Lung (tissue), 12 donors: ENCODE data around the gene PCLO. TPM values are rescaled to one million over a fixed set of nuclear protein-coding genes. Genes with fewer than 3 reads are reported as not detected.
"Not testable (repeated sequence)": the region's sequence is repeated elsewhere in the genome, so short reads cannot be mapped to it uniquely, and the experiment has no call there.

Experiments
- ATAC-seq: fragments of 200-7000 bp; cut with Tn5 transposase; one replicate; pipeline ENCODE4 v1.9.1; 2020; ENCODE audit warnings: moderate number of reproducible peaks; ENCODE audit not compliant: insufficient read depth, low FRiP score
- DNase-seq, 3 donors: peaks; one replicate each; pipeline ENCODE4 v3.0.0-alpha.2; 2013 to 2017
- H3K27ac ChIP-seq, 2 donors: one replicate each; pipeline ENCODE4 v1.5.1; 2013; ENCODE audit warnings: mild to moderate bottlenecking in 2 of 2, moderate library complexity in 2 of 2, control low read depth in 1 of 2, inconsistent platforms in 1 of 2, low read depth in 1 of 2, low read length in 1 of 2
- H3K27me3 ChIP-seq, 3 donors: one replicate each; pipeline ENCODE4 v1.5.1; 2013; ENCODE audit warnings: low read length in 2 of 3; ENCODE audit not compliant: control insufficient read depth in 3 of 3, insufficient read depth in 3 of 3
- H3K36me3 ChIP-seq, 4 donors: one replicate each; pipeline ENCODE4 v1.5.1; 2013; ENCODE audit warnings: low read length in 4 of 4, mild to moderate bottlenecking in 1 of 4, moderate library complexity in 1 of 4; ENCODE audit not compliant: control insufficient read depth in 4 of 4, insufficient read depth in 4 of 4
- H3K4me1 ChIP-seq, 5 donors: one replicate each; pipeline ENCODE4 v1.5.1; 2013; ENCODE audit warnings: low read length in 5 of 5, mild to moderate bottlenecking in 2 of 5, moderate library complexity in 1 of 5; ENCODE audit not compliant: control insufficient read depth in 5 of 5, insufficient read depth in 5 of 5
- H3K4me3 ChIP-seq: one replicate; pipeline ENCODE4 v1.5.1; 2013; ENCODE audit warnings: mild to moderate bottlenecking, control low read depth, moderate library complexity
- H3K9ac ChIP-seq, 2 donors: one replicate each; pipeline ENCODE4 v1.5.1; 2013; ENCODE audit warnings: low read length in 2 of 2, control low read depth in 1 of 2; ENCODE audit not compliant: insufficient read depth in 1 of 2
- H3K9me3 ChIP-seq, 4 donors: one replicate each; pipeline ENCODE4 v1.5.1; 2013; ENCODE audit warnings: low read length in 3 of 4, mild to moderate bottlenecking in 1 of 4, moderate library complexity in 1 of 4; ENCODE audit not compliant: control insufficient read depth in 4 of 4, insufficient read depth in 3 of 4
- WGBS, 2 donors: extraction: QIAGEN DNeasy Blood & Tissue Kit; methylation state at CpG; one replicate each; pipeline ENCODE4 v1.1.7; 2013; 5-methylcytosine and 5-hydroxymethylcytosine counted together
- polyA plus RNA-seq, 2 donors: library from polyadenylated mRNA; stranded (reverse); fragments of 200-250 nt; gene quantifications; one replicate each; pipeline ENCODE4 v1.2.1, GENCODE V29; 2013
- total RNA-seq, 2 donors: library from RNA; depleted of rRNA in 1 of 2; stranded (reverse); fragments of >200 nt in 1 of 2; gene quantifications; one replicate each; pipeline ENCODE4 v1.2.1, GENCODE V29; 2014 to 2021
- TF ChIP-seq, protein P1 (sequence below): IDR thresholded peaks from 2 replicates; pipeline ENCODE4 v1.5.1; 2012; ENCODE audit warnings: mild to moderate bottlenecking; ENCODE audit errors: control extremely low read depth, extremely low read depth
- donor health status: control.
- donor health status: control.
- donor health status: Bipolar disorder and iron deficiency.
- donor health status: healthy.
- donor health status: DM: yes; HTN: yes; CAD: no.

PCLO gene
- total and polyA plus RNA-seq, 4 donors: 1.0 to 8.3 (median 3.7) TPM

DNA sequence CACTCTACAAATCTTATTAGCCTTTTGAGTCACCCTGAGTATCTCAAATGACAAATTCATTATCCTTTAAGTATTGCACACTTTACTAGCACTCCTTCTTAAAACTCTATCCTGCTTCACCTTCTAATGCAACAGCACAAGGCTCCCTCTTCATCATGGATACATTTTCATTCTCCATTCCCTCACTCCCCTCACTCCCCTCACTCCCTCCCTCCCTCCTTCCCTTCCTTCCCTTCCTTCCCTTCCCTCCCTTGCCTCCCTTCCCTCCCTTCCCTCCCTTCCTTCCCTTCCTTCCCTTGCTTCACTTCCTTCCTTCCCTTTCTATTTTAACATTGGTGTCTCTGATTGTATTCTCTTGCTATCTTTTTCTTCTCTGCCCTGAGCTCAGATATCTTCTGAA lies 130.5 kb downstream of the PCLO start:
- Histone ChIP-seq H3K4me3 (no peak overlapping the region), H3K9ac (no peak overlapping the region), H3K36me3 (no peaks in the 10 kb centered on the region), H3K9me3 (no peaks in the 10 kb centered on the region), H3K27ac (no peak overlapping the region), H3K4me1 (no peaks in the 10 kb centered on the region), H3K27me3 (no peaks in the 10 kb centered on the region)
- TF ChIP-seq, protein P1, sequence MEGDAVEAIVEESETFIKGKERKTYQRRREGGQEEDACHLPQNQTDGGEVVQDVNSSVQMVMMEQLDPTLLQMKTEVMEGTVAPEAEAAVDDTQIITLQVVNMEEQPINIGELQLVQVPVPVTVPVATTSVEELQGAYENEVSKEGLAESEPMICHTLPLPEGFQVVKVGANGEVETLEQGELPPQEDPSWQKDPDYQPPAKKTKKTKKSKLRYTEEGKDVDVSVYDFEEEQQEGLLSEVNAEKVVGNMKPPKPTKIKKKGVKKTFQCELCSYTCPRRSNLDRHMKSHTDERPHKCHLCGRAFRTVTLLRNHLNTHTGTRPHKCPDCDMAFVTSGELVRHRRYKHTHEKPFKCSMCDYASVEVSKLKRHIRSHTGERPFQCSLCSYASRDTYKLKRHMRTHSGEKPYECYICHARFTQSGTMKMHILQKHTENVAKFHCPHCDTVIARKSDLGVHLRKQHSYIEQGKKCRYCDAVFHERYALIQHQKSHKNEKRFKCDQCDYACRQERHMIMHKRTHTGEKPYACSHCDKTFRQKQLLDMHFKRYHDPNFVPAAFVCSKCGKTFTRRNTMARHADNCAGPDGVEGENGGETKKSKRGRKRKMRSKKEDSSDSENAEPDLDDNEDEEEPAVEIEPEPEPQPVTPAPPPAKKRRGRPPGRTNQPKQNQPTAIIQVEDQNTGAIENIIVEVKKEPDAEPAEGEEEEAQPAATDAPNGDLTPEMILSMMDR: no peak
- ATAC-seq: no peak
- DNase-seq: no peak

DNA sequence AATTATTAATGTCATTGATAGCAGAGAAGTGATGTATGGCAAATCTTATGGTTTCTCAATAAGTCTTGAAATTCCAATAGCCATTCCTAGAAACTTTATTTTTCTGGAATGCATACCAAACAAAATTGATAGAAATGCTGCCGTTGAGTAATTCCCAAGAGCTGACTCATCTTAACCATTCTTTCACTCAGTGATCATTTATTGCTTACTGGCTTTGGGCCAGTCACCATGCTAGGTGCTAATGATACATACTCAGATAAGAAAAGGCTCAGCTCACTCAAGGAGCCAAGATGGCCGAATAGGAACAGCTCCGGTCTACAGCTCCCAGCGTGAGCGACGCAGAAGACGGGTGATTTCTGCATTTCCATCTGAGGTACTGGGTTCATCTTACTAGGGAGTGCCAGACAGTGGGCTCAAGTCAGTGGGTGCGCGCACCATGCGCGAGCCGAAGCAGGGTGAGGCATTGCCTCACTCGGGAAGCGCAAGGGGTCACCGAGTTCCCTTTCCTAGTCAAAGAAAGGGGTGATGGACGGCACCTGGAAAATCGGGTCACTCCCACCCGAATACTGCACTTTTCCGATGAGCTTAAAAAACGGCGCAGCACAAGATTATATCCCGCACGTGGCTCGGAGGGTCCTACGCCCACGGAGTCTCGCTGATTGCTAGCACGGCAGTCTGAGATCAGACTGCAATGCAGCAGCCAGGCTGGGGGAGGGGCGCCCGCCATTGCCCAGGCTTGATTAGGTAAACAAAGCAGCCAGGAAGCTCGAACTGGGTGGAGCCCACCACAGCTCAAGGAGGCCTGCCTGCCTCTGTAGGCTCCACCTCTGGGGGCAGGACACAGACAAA lies 138.6 kb downstream of the PCLO start:
- 90 to 96% methylated on average over 30 to 31 of the region's 31 CpGs for WGBS, 2 donors
- H3K4me1 ChIP-seq, H3K27ac ChIP-seq, ATAC-seq, H3K27me3 ChIP-seq, DNase-seq, H3K9ac ChIP-seq, H3K36me3 ChIP-seq, H3K4me3 ChIP-seq, H3K9me3 ChIP-seq: not testable (repeated sequence)

DNA sequence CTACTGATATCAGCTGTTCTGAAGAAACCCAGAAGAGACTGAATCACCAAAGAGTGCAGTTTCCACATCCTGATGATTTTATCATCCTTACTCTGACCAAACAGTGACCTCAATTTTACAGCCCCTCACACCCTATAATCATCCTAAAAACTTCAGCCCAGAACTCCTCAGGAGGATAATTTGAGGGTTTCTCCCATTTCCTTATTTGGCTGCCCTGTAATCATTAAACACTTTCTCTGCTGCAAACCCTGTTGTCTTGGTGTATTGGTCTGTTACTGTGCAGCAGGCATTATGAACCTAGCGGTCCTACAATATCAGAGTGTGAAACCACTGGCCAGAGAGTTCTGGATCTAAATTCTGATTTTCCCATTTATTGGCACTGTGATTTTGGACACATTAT lies 141.7 kb downstream of the PCLO start:
- no peaks in the 10 kb centered on the region for H3K4me1 ChIP-seq
- ATAC-seq: no peak
- 93 to 95% methylated on average over 1 of the region's 1 CpG for WGBS, 2 donors
- DNase-seq: no peak
- H3K36me3 ChIP-seq: no peaks in the 10 kb centered on the region
- H3K27ac ChIP-seq: no peak overlapping the region
- TF ChIP-seq, protein P1: no peak
- H3K27me3 ChIP-seq: no peaks in the 10 kb centered on the region
- peaks cover 0 to 7% (median 1%) of the 10 kb centered on the region in 4 donors for H3K9me3 ChIP-seq
- H3K9ac ChIP-seq: no peak overlapping the region
- H3K4me3 ChIP-seq: no peak overlapping the region

DNA sequence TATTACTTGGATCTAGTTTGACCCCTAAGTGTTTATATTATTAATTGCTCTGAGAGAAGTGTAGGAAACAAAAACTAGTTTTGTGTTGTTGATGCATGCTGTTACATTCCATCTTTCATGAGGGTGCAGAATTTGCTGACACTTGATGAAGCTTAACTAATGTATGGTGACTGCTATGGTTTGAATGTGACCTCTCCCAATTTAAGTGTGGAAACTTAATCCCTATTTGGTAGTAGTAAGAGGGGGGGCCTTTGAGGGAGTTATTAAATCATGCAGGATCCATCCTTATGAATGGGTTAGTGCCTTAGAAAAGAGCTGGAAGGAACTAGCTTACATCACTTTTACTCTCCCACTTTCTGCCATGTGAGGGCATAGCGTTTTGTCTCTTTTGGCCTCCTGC lies 142.5 kb downstream of the PCLO start:
- peaks cover 0 to 7% (median 1%) of the 10 kb centered on the region in 4 donors for H3K9me3 ChIP-seq
- H3K27ac ChIP-seq: no peak overlapping the region
- H3K4me1 ChIP-seq: no peaks in the 10 kb centered on the region
- TF ChIP-seq, protein P1: no peak
- no peaks in the 10 kb centered on the region for H3K27me3 ChIP-seq
- H3K36me3 ChIP-seq: no peaks in the 10 kb centered on the region
- WGBS, 2 donors: 76 to 83% methylated on average over 1 of the region's 1 CpG
- ATAC-seq (no peak), DNase-seq (no peak)
- H3K4me3 ChIP-seq: no peak overlapping the region
- H3K9ac ChIP-seq: no peak overlapping the region
